Measurements from ENCODE around the gene ATOSB.

Gene ATOSB

DNA sequence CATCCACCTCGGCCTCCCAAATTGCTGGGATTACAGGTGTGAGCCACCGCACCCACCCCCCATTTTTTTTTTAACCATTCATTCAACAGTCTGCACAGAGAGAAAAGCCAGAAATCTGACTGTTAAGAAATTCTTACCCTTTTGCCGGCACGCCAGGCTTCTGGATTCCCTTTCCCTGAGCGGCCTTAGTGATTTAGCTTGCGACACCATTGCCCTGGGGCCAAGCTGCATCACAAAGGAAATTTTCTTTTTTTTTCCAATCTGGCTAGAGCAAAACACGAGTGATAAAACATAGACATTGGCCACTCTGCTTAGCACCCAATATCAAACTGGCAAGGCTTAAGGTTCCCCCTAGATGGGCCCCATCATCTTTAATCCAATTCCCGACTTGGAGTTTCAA, 21.2 kb upstream of the ATOSB start (continued):
- TF ChIP-seq ZNF610 (tag by site-specific recombination; IDR thresholded peaks at IDR 0.05; ENCODE audit: borderline replicate concordance) (no peak), ELK4 (IDR thresholded peaks at IDR 0.05; ENCODE audit: borderline replicate concordance, low read depth, low read length) (no peak)

DNA sequence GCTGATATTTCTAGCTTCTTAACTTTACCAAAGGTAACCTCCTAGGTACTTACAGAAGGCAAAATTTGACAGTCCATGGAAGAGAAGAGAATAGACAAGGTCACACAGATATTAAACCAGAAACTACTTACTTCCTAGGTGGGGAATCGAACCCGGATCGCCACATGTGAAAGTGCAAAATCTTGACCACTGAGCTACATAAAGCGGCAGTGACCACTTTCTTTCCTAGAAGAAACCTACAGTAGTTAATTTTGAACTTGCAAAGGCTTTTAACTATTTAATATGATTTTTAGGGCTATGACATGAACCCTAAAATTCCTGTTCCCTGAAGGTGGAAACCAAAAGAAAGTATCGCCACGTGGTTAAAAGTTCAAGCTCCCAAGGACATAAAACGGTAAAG, 20.3 kb upstream of the ATOSB start:
- no peaks in the 10 kb centered on the region for H3K9me3 ChIP-seq (ENCODE audit: control insufficient read depth, insufficient read depth, low read depth, low read length)
- H3K27ac ChIP-seq (ENCODE audit: extremely low read depth, low read depth, low read length), result no peak overlapping the region
- CTCF ChIA-PET, result interaction anchor here (0.6 to 0.7 kb wide), 2 partner anchors 123 to 497 kb away, joined by 3 to 4 read pairs; no protein-coding TSS in a partner anchor
- H3K4me1 ChIP-seq (ENCODE audit: control insufficient read depth, insufficient read depth, low read length), result no peaks in the 10 kb centered on the region
- no peak overlapping the region for H3K4me3 ChIP-seq (ENCODE audit: low read depth, low read length)
- H3K36me3 ChIP-seq (ENCODE audit: control insufficient read depth in 2 of 2, insufficient read depth in 1 of 2, low read length in 2 of 2), result no peaks in the 10 kb centered on the region
- POLR2A ChIA-PET, result interaction anchor here (0.6 to 0.7 kb wide), 2 partner anchors 13 to 63 kb away, joined by 3 to 4 read pairs; partner anchors contain the start of gene VCP
- no peak for TF ChIP-seq ZNF280D (tag by site-specific recombination; IDR thresholded peaks at IDR 0.05)
- no peak for TF ChIP-seq ZNF776 (tag by site-specific recombination; IDR thresholded peaks at IDR 0.05; ENCODE audit: borderline replicate concordance)
- no peak for TF ChIP-seq ZBTB20 (tag by site-specific recombination; IDR thresholded peaks at IDR 0.05)
- no peak for TF ChIP-seq ZEB2 (tag by site-specific recombination; IDR thresholded peaks at IDR 0.05)
- TF ChIP-seq, protein P1, sequence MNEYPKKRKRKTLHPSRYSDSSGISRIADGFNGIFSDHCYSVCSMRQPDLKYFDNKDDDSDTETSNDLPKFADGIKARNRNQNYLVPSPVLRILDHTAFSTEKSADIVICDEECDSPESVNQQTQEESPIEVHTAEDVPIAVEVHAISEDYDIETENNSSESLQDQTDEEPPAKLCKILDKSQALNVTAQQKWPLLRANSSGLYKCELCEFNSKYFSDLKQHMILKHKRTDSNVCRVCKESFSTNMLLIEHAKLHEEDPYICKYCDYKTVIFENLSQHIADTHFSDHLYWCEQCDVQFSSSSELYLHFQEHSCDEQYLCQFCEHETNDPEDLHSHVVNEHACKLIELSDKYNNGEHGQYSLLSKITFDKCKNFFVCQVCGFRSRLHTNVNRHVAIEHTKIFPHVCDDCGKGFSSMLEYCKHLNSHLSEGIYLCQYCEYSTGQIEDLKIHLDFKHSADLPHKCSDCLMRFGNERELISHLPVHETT (tag by site-specific recombination; IDR thresholded peaks at IDR 0.05), result no peak
- TF ChIP-seq, protein P2, sequence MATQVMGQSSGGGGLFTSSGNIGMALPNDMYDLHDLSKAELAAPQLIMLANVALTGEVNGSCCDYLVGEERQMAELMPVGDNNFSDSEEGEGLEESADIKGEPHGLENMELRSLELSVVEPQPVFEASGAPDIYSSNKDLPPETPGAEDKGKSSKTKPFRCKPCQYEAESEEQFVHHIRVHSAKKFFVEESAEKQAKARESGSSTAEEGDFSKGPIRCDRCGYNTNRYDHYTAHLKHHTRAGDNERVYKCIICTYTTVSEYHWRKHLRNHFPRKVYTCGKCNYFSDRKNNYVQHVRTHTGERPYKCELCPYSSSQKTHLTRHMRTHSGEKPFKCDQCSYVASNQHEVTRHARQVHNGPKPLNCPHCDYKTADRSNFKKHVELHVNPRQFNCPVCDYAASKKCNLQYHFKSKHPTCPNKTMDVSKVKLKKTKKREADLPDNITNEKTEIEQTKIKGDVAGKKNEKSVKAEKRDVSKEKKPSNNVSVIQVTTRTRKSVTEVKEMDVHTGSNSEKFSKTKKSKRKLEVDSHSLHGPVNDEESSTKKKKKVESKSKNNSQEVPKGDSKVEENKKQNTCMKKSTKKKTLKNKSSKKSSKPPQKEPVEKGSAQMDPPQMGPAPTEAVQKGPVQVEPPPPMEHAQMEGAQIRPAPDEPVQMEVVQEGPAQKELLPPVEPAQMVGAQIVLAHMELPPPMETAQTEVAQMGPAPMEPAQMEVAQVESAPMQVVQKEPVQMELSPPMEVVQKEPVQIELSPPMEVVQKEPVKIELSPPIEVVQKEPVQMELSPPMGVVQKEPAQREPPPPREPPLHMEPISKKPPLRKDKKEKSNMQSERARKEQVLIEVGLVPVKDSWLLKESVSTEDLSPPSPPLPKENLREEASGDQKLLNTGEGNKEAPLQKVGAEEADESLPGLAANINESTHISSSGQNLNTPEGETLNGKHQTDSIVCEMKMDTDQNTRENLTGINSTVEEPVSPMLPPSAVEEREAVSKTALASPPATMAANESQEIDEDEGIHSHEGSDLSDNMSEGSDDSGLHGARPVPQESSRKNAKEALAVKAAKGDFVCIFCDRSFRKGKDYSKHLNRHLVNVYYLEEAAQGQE (tag by site-specific recombination; IDR thresholded peaks at IDR 0.05), result no peak
- no peak for TF ChIP-seq ZSCAN16 (tag by site-specific recombination; IDR thresholded peaks at IDR 0.05)
- TF ChIP-seq SCRT2 (tag by site-specific recombination; IDR thresholded peaks at IDR 0.05), result no peak
- no peak for TF ChIP-seq ZNF37A (tag by site-specific recombination; IDR thresholded peaks at IDR 0.05)
- no peak for TF ChIP-seq ZNF148 (tag by site-specific recombination; IDR thresholded peaks at IDR 0.05; ENCODE audit: borderline replicate concordance)
- TF ChIP-seq ZNF394 (tag by site-specific recombination; IDR thresholded peaks at IDR 0.05; ENCODE audit: borderline replicate concordance), result no peak
- no peak for TF ChIP-seq ZNF48 (tag by site-specific recombination; IDR thresholded peaks at IDR 0.05)
- no peak for TF ChIP-seq ZNF677 (tag by site-specific recombination; IDR thresholded peaks at IDR 0.05)
- TF ChIP-seq KLF7 (tag by site-specific recombination; IDR thresholded peaks at IDR 0.05; ENCODE audit: borderline replicate concordance), result no peak
- TF ChIP-seq ZNF560 (tag by site-specific recombination; IDR thresholded peaks at IDR 0.05; ENCODE audit: borderline replicate concordance), result no peak
- TF ChIP-seq KLF17 (tag by site-specific recombination; IDR thresholded peaks at IDR 0.05), result no peak
- TF ChIP-seq ZNF184 (tag by site-specific recombination; IDR thresholded peaks at IDR 0.05), result no peak
- TF ChIP-seq ZBTB7A (tag by site-specific recombination; IDR thresholded peaks at IDR 0.05; ENCODE audit: low read depth), result no peak
- no peak for TF ChIP-seq ZXDB (tag by site-specific recombination; IDR thresholded peaks at IDR 0.05)
